ENCODE measurements around the gene SSU72.

DNA sequence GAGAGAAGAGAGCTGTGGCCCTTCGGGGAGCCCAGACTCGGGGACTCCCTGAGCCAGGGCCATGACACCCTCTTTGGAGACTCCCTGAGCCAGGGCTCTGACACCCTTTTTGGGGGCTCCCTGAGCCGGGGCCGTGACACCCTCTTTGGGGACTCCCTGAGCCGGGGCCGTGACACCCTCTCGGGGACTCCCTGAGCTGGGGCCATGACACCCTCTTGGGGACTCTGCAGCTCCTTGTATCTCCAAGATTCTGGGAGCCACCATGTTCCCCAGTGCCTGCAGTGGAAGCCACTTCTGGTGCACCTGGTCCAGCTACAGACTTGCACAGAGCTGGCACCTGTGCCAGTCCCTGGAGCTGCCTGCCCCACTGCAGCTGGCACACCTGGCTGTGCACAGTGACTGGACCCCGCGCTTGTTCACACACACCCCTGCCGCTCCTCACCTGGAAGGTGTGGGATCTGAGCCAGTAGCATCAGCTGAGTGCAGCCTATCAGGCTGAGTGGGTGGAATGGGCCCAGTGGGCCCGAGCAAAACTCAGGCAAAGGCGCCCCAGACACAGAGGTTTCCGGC, 3.8 kb upstream of the SSU72 start:
- TF ChIP-seq, protein P1, sequence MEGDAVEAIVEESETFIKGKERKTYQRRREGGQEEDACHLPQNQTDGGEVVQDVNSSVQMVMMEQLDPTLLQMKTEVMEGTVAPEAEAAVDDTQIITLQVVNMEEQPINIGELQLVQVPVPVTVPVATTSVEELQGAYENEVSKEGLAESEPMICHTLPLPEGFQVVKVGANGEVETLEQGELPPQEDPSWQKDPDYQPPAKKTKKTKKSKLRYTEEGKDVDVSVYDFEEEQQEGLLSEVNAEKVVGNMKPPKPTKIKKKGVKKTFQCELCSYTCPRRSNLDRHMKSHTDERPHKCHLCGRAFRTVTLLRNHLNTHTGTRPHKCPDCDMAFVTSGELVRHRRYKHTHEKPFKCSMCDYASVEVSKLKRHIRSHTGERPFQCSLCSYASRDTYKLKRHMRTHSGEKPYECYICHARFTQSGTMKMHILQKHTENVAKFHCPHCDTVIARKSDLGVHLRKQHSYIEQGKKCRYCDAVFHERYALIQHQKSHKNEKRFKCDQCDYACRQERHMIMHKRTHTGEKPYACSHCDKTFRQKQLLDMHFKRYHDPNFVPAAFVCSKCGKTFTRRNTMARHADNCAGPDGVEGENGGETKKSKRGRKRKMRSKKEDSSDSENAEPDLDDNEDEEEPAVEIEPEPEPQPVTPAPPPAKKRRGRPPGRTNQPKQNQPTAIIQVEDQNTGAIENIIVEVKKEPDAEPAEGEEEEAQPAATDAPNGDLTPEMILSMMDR (IDR thresholded peaks at IDR 0.05), result no peak
- no peak for TF ChIP-seq POLR2A (IDR thresholded peaks at IDR 0.05)
- TF ChIP-seq POLR2AphosphoS5 (IDR thresholded peaks at IDR 0.05), result no peak

Data from stomach (tissue), 4 donors.